Left lung (tissue), 10 donors: Measurements from ENCODE around the gene C2orf78. TPM values are rescaled to one million over a fixed set of nuclear protein-coding genes. Genes with fewer than 3 reads are reported as not detected.

Source experiments
- ATAC-seq: fragments of 200-7000 bp; cut with Tn5 transposase; one replicate; pipeline ENCODE4 v1.9.1; 2020; ENCODE audit warnings: moderate library complexity
- DNase-seq, 4 donors: peaks; one replicate each; pipeline ENCODE4 v3.0.0-alpha.2; 2013 to 2020
- H3K27ac ChIP-seq, 2 donors: fragments of 200-600 bp; sonication (generic) in 1 of 2; one replicate each; pipeline versions ENCODE4 v1.5.0 to v1.8.0; 2020 to 2021
- H3K27me3 ChIP-seq, 2 donors: fragments of 200-600 bp; sonication (generic) in 1 of 2; one replicate each; pipeline versions ENCODE4 v1.5.0 to v1.8.0; 2020 to 2021
- H3K36me3 ChIP-seq, 2 donors: fragments of 200-600 bp; sonication (generic) in 1 of 2; one replicate each; pipeline versions ENCODE4 v1.5.0 to v1.8.0; 2020 to 2021
- H3K4me1 ChIP-seq, 2 donors: fragments of 200-600 bp; one replicate each; pipeline ENCODE4 v1.8.0; 2021
- H3K4me3 ChIP-seq, 2 donors: fragments of 200-600 bp; sonication (generic) in 1 of 2; one replicate each; pipeline versions ENCODE4 v1.5.0 to v1.8.0; 2020 to 2021; ENCODE audit warnings: mild to moderate bottlenecking in 1 of 2
- H3K9me3 ChIP-seq, 2 donors: fragments of 200-600 bp; sonication (generic) in 1 of 2; one replicate each; pipeline versions ENCODE4 v1.5.0 to v1.8.0; 2020 to 2021
- intact Hi-C, 2 donors: fragments of 100-400 bp; cut with DNase I; formaldehyde crosslinking; loops; one replicate each; pipeline versions ENCODE4 v1.11.2 to v1.14.2; 2022
- polyA plus RNA-seq, 6 donors: library from polyadenylated mRNA; unstranded; fragments of 120-200 nt; gene quantifications; one replicate each; pipeline ENCODE4 v1.2.1, GENCODE V29; 2013; ENCODE audit not compliant: insufficient read length in 6 of 6
- total RNA-seq, 2 donors: library from RNA; stranded (reverse); fragmentation: NEBNext Ultra II Directional; extraction: Animal tissue kit (Norgen Biotek cat#: 25700); gene quantifications; one replicate each; pipeline ENCODE4 v1.2.1, GENCODE V29; 2021
- TF ChIP-seq, protein P1 (sequence below), 2 donors: fragments of 200-600 bp; sonication (generic) in 1 of 2; IDR thresholded peaks; one replicate each; pipeline versions ENCODE4 v1.5.0 to v1.8.0; 2021; ENCODE audit warnings: antibody characterized with exemption in 2 of 2
- donor health status: DM: no; HTN: yes; CAD: no.
- donor health status: DM: no; HTN: no; CAD: no.

C2orf78 gene
- total and polyA plus RNA-seq, 8 donors: not detected

DNA sequence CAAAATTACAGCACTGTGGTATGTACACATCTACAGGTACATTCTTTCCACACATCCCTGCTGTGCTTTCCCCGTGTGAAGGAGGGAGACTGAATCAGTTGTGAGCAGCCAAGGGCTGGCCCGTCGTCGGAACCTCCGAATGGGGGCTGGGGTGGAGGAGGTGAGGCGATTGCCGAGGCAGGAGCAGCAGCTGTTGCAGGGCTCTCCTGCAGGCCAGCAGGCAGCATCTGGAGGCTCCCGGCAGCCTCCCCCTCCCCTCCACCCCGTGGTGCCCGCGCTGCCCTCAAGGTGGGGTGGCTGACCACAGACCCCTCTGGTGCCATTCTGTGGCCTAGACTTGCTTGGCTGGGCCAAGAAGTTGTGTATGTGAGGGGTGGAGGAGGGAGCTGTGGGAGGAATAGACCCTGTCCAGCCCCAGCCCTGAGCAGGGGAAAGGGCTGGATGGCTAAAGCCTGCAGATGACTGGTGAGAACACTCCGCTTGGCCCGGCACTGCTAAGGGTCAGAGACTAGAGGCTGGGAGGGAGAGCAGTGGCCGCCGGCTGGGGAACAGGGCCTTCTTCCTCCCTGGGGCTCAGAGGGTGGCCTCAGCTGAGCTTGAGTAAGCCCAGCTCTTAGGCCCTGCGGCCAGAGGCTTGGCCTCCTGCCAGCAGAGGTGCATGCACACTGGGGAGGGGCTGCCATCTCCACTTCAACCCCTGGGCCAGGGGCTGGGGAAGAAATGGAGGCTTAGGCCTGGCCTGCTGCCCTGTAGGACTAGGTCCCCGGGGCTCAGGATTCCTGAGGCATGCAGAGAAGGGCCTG, 52.4 kb downstream of the C2orf78 start:
- intact Hi-C loops: no loop called here
- peak in 1 of 4 donors; percentile 84 for DNase-seq

DNA sequence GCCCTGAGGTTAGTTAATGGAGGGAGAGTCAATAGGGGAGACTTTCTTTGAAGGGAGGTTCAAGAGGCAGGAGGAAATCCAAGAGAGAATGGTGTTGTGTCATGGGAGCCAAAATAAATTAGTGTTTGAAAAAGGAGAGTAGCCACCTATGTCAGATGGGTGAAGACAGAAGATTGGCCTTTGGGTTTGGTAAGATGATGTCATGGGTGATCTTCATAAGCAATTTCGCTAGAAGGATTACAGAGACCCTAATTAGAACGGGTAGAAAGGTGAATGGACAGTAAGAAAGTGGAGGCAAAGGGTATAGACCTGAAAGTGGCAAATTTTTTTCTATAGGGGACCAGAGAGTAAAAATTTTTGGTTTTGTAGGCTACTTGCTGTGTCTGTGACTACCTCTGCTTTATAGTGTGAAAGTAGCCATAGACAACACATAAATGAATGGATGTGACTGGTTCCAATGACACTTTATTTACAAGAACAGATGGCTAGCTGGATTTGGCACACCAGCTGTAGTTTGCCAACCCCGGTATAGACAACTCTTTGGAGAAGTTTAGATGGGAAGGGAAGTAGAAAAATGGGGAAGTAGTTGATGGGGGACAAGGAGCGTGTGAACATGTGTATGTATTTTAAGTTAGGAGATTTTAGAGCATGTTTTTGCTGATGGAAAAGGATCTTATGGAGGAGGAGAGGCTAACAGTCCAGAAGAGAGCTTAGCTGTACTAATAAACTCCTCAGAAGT, 54.0 kb downstream of the C2orf78 start:
- ATAC-seq (peak; percentile 30), DNase-seq (no peak)
- TF ChIP-seq, protein P1, sequence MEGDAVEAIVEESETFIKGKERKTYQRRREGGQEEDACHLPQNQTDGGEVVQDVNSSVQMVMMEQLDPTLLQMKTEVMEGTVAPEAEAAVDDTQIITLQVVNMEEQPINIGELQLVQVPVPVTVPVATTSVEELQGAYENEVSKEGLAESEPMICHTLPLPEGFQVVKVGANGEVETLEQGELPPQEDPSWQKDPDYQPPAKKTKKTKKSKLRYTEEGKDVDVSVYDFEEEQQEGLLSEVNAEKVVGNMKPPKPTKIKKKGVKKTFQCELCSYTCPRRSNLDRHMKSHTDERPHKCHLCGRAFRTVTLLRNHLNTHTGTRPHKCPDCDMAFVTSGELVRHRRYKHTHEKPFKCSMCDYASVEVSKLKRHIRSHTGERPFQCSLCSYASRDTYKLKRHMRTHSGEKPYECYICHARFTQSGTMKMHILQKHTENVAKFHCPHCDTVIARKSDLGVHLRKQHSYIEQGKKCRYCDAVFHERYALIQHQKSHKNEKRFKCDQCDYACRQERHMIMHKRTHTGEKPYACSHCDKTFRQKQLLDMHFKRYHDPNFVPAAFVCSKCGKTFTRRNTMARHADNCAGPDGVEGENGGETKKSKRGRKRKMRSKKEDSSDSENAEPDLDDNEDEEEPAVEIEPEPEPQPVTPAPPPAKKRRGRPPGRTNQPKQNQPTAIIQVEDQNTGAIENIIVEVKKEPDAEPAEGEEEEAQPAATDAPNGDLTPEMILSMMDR (IDR thresholded peaks at IDR 0.05): no peak
- Histone ChIP-seq H3K27ac (peak overlapping the region in 1 of 2 donors; percentile 57), H3K27me3 (no peaks in the 10 kb centered on the region), H3K9me3 (no peaks in the 10 kb centered on the region), H3K4me1 (peaks cover 0 to 19% of the 10 kb centered on the region in 2 donors), H3K4me3 (no peak overlapping the region), H3K36me3 (peaks cover 4 to 30% of the 10 kb centered on the region in 2 donors)
- intact Hi-C loops: no loop called here

More for the DNA sequence above, 52.4 kb downstream of the C2orf78 start:
- Histone ChIP-seq H3K4me1 (peaks cover 0 to 22% of the 10 kb centered on the region in 2 donors), H3K27ac (peak overlapping the region in 1 of 2 donors; percentile 41), H3K4me3 (no peak overlapping the region), H3K36me3 (peaks cover 4 to 45% of the 10 kb centered on the region in 2 donors), H3K9me3 (no peaks in the 10 kb centered on the region), H3K27me3 (no peaks in the 10 kb centered on the region)
- no peak for ATAC-seq
- TF ChIP-seq, protein P1 (IDR thresholded peaks at IDR 0.05): no peak

- intact Hi-C loops: no loop called here
- DNase-seq (no peak), ATAC-seq (no peak)
- H3K27ac ChIP-seq: peak overlapping the region in 1 of 2 donors; percentile 57
- H3K9me3 ChIP-seq: no peaks in the 10 kb centered on the region
- peaks cover 4 to 30% of the 10 kb centered on the region in 2 donors for H3K36me3 ChIP-seq
- H3K4me1 ChIP-seq: peaks cover 0 to 19% of the 10 kb centered on the region in 2 donors
- no peaks in the 10 kb centered on the region for H3K27me3 ChIP-seq
- no peak overlapping the region for H3K4me3 ChIP-seq
- TF ChIP-seq, protein P1 (IDR thresholded peaks at IDR 0.05): no peak
These were observed 55.0 kb downstream of the C2orf78 start for GRCh38 chr2:73838889-73839534.

- Histone ChIP-seq H3K27ac (peak overlapping the region in 1 of 2 donors; percentile 57), H3K36me3 (peaks cover 4 to 32% of the 10 kb centered on the region in 2 donors), H3K27me3 (no peaks in the 10 kb centered on the region), H3K4me3 (no peak overlapping the region), H3K4me1 (peaks cover 0 to 19% of the 10 kb centered on the region in 2 donors), H3K9me3 (no peaks in the 10 kb centered on the region)
- DNase-seq: no peak
- intact Hi-C loops: no loop called here
- TF ChIP-seq, protein P1 (IDR thresholded peaks at IDR 0.05): no peak
- no peak for ATAC-seq
These were observed 55.8 kb downstream of the C2orf78 start for GRCh38 chr2:73839653-73840411.
